ENCODE measurements around the gene PDK1. TPM values are rescaled to one million over a fixed set of nuclear protein-coding genes. Genes with fewer than 3 reads are reported as not detected.

Gene PDK1
- total RNA-seq, 4 donors from 2014 or later: 7.0 to 13.5 (median 11.4) TPM

DNA sequence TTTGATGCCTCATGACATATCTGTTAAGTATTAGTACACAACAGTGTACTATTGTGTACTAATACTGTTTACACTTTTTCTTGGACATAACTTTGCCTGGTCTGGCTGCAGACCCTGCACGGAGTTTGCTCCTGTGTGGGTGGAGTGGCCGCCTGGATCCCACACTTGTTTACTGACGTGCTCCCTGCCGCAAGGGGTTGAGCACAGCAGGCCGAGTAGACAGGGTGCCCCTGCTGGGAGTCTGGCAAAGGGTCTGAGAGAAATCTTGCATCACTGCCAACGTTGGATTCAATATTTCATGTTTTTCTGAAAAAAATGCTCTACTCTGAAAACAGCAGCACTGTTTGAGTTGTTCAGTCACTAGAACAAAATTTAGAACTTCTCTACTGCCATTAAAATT lies 59.0 kb downstream of the PDK1 start:
- Histone ChIP-seq H3K4me3 (replicated peaks in 1 of 3) (no peak overlapping the region), H3K9me3 (no peaks in the 10 kb centered on the region), H3K27me3 (no peaks in the 10 kb centered on the region), H3K4me1 (no peaks in the 10 kb centered on the region), H3K36me3 (no peaks in the 10 kb centered on the region), H3K27ac (no peak overlapping the region)
- no peak for TF ChIP-seq POLR2A (IDR thresholded peaks at IDR 0.05)
- no peak for TF ChIP-seq CTCF (IDR thresholded peaks at IDR 0.05)
- WGBS, 2 donors: 79 to 96% methylated on average over 6 of the region's 6 CpGs
- no peak for DNase-seq
- intact Hi-C loops (cut with DNase I): no loop called here

- no peaks in the 10 kb centered on the region for H3K27me3 ChIP-seq
- H3K4me1 ChIP-seq: no peaks in the 10 kb centered on the region
- intact Hi-C loops (cut with DNase I): no loop called here
- no peak for TF ChIP-seq POLR2A (IDR thresholded peaks at IDR 0.05)
- no peak for TF ChIP-seq CTCF (IDR thresholded peaks at IDR 0.05)
- H3K36me3 ChIP-seq: no peaks in the 10 kb centered on the region
- DNase-seq: no peak
- H3K4me3 ChIP-seq (replicated peaks in 1 of 3): no peak overlapping the region
- H3K27ac ChIP-seq: no peak overlapping the region
- H3K9me3 ChIP-seq: no peaks in the 10 kb centered on the region
- WGBS, 2 donors: 73 to 81% methylated on average over 5 of the region's 5 CpGs
These were observed 59.9 kb downstream of the PDK1 start for GRCh38 chr2:172615727-172616261.

- no peak overlapping the region for H3K27ac ChIP-seq
- H3K36me3 ChIP-seq: no peaks in the 10 kb centered on the region
- H3K9me3 ChIP-seq: no peaks in the 10 kb centered on the region
- no peaks in the 10 kb centered on the region for H3K4me1 ChIP-seq
- WGBS, 2 donors: 97 to 98% methylated on average over 2 of the region's 2 CpGs
- no peaks in the 10 kb centered on the region for H3K27me3 ChIP-seq
- intact Hi-C loops (cut with DNase I): no loop called here
- no peak overlapping the region for H3K4me3 ChIP-seq (replicated peaks in 1 of 3)
- no peak for DNase-seq
- TF ChIP-seq POLR2A (IDR thresholded peaks at IDR 0.05): no peak
- TF ChIP-seq CTCF (IDR thresholded peaks at IDR 0.05): no peak
These were observed 61.2 kb downstream of the PDK1 start for GRCh38 chr2:172617115-172617514.

GRCh38 chr2:172623249-172623965 lies 67.5 kb downstream of the PDK1 start:
- intact Hi-C loops (cut with DNase I): no loop called here
- H3K36me3 ChIP-seq: no peaks in the 10 kb centered on the region
- no peak for TF ChIP-seq POLR2A (IDR thresholded peaks at IDR 0.05)
- H3K9me3 ChIP-seq: no peaks in the 10 kb centered on the region
- H3K4me1 ChIP-seq: no peaks in the 10 kb centered on the region
- no peaks in the 10 kb centered on the region for H3K27me3 ChIP-seq
- 81 to 95% methylated on average over 1 of the region's 1 CpG for WGBS, 2 donors
- DNase-seq: no peak
- H3K4me3 ChIP-seq (replicated peaks in 1 of 3): no peak overlapping the region
- no peak overlapping the region for H3K27ac ChIP-seq

DNA sequence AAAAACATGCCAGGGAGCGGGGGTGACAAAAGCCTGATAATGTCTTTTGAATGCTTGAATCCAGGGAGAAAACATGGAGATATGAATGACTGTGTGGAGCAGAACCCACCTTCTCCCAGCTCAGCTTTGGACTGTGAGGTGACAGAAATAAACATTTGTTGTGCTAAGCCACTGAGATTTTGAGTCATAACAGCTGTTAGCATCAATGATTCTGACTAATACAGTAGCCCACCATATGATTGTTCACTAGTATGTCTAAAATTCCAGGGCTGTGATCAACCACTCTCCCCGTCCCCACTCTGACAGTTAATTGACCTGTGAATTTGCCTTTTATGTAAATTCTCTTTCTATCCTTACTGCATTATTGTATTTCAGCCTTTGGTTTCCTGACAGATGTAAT lies 69.1 kb downstream of the PDK1 start:
- WGBS, 2 donors: 97 to 98% methylated on average over 2 of the region's 2 CpGs
- no peak for DNase-seq
- intact Hi-C loops (cut with DNase I): no loop called here
- no peaks in the 10 kb centered on the region for H3K36me3 ChIP-seq
- H3K4me1 ChIP-seq: no peaks in the 10 kb centered on the region
- H3K9me3 ChIP-seq: no peaks in the 10 kb centered on the region
- H3K27me3 ChIP-seq: no peaks in the 10 kb centered on the region
- no peak overlapping the region for H3K27ac ChIP-seq
- TF ChIP-seq POLR2A (IDR thresholded peaks at IDR 0.05) (no peak), CTCF (IDR thresholded peaks at IDR 0.05) (no peak)
- no peak overlapping the region for H3K4me3 ChIP-seq (replicated peaks in 1 of 3)

Data from thyroid gland (tissue), 4 donors.